Left cardiac atrium (tissue), 4 donors: ENCODE measurements around the gene CLASRP. TPM values are rescaled to one million over a fixed set of nuclear protein-coding genes. Genes with fewer than 3 reads are reported as not detected.
A peak's percentile ranks its signal among the peaks of the same experiment; 100 is the strongest.

ENCODE experiments used
- ATAC-seq, 2 donors: fragments of 200-7000 bp; cut with Tn5 transposase; one replicate each; pipeline ENCODE4 v1.9.1; 2020; ENCODE audit warnings: mild to moderate bottlenecking in 2 of 2, moderate library complexity in 2 of 2
- DNase-seq: peaks from one replicate; pipeline ENCODE4 v3.0.0-alpha.2; 2020
- intact Hi-C, 2 donors: fragments of 100-400 bp; cut with DNase I; formaldehyde crosslinking; loops; one replicate each; pipeline versions ENCODE4 v1.14.1 to v1.15.1; 2022 to 2023
- total RNA-seq, 2 donors: library from RNA; stranded (reverse); fragmentation: NEBNext Ultra II Directional; extraction: Animal tissue kit (Norgen Biotek cat#: 25700); gene quantifications; one replicate each; pipeline ENCODE4 v1.2.1, GENCODE V29; 2021
- donor health status: DM: no; HTN: yes; CAD: no.
- donor health status: DM: no; HTN: yes; CAD: no; lungs with severe emphysema.
- donor health status: DM: yes; HTN: yes; CAD: no.
- donor health status: Dilated cardiomyopathy.

The CLASRP gene
- total RNA-seq, 2 donors from 2014 or later: 34.0 to 47.7 TPM

DNA sequence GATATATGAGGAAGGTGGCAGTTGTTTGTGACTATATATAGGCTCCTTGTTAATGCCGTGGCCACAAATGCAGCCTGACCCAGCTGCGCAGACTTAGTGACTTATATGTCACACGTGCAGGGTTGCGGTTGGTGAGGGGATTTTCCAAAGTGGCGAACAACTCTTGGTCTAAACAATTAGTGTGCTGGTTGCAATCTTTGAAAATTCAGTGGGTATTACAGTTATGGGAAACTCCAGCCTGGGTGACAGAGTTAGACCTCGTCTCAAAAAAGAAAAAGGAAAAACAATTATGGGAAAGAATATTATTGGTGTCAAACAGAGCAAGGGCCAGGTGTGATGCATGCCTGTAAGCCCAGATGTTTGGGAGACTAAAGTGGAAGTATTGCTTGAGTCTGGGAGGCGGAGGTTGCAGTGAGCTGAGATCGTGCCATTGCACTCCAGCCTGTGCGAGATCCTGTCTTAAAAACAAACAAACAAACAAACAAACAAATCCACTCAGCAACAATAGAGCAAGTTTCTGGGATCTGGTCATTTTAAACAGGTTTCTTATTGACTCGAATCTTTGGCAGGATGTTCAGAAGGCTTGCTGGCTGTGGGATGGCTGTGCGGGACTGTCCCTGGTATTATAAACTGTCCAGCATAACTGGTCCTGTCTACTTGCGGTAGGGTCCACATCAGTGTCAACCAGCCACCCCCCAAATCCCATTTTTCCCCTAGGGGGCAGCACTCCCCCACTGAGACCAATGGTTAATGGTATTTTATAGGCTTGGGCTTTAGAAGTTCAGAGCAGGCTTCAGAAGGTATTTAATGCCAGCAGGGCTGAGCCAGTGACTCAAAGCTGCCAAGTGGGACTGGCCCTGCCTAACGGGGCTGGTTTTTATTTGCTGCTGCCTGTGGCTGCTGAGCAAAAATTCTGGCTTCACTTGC is 22.2 kb upstream of the CLASRP start:
- peak; percentile 49 for DNase-seq
- intact Hi-C loops: no loop called here
- peak; percentile 77 to 86 for ATAC-seq

DNA sequence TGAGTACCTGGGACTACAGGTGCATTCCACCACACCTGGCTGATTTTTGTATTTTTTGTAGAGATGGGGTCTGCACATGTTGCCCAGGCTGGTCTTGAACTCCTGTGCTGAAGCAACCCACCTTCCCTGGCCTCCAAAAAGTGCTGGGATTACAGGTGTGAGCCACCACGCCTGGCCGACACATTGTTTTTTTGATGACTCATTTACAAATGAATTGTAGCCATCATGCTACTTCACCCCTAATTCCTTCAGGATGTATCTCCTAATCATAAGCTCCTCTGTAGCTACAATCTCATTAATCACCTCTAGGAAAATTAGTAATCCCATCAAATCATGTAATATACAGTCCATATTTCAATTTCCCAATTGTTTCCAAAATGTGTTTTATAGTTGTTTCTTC is 19.7 kb upstream of the CLASRP start:
- intact Hi-C loops: no loop called here
- ATAC-seq: no peak

DNA sequence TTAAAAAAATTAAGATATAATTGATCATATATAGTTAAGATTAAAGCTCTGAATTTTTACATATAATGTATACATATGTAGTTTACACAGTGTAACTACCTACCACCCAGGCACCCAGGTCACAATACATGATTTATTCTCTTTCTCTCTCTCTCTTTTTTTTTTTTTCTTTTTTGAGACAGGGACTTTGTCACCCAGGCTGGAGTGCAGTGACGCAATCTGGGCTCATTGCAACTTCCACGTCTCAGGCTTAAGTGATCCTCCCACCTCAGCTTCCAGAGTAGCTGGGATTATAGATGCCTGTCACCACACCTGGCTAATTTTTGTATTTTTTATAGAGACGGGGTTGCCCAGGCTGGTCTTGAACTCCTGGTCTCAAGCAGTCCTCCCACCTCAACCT is 18.8 kb upstream of the CLASRP start:
- DNase-seq (no peak), ATAC-seq (no peak)
- intact Hi-C loops: no loop called here

More for the DNA sequence above, 19.7 kb upstream of the CLASRP start:
- no peak for DNase-seq

DNA sequence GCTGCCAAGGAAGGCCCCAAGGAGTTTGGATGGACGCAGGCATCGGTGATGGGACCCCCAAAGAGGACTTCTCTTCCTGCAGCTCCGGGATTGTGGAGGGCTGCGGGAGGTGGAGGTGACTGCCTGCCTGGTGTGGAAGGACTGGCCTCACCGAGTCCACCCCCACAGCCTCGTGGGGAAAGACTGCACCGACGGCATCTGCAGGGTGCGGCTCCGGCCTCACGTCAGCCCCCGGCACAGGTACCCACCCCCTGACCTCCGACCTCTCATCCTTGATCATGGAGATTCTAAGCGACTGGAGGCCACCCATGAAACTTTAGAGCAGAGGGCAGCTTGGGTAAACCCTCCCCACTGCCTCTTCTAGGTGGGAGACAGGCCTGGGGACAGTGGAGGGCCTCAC is 16.9 kb upstream of the CLASRP start:
- ATAC-seq: no peak

DNA sequence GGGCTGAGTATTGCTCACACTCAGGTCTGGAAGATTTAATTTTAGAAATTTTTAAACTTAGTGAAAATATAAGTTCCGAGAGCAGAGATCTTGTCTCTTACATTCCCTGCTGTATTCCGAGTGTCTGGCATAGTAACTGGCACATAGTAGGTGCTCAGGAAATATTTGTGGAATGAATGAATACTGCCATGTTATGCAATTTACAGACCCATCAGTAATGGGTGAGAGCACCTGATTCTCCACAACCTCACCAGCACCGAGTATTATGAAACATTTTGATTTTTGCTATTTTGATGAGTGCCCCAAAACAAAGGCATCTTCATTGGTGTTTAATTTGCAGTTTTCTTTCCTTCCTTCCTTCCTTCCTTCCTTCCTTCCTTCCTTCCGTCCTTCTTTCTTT is 15.8 kb upstream of the CLASRP start:
- intact Hi-C loops: no loop called here
- ATAC-seq (no peak), DNase-seq (no peak)

More for the DNA sequence above, 16.9 kb upstream of the CLASRP start:
- no peak for DNase-seq
- intact Hi-C loops: no loop called here

DNA sequence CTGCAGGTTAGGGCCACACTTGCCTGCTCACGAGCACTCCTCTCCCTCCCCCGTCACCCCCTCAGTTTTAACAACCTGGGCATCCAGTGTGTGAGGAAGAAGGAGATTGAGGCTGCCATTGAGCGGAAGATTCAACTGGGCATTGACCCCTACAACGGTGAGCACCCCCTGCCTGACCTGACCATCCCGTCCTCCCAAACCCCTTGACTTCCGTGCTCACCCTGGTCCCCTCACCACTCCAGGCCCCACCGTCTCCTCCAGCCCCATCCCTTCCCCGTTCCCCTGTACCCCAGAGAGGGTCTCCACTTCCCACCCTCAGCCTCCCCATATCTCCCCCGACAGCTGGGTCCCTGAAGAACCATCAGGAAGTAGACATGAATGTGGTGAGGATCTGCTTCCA is 13.6 kb upstream of the CLASRP start:
- intact Hi-C loops: no loop called here
- no peak for ATAC-seq
- DNase-seq: no peak

DNA sequence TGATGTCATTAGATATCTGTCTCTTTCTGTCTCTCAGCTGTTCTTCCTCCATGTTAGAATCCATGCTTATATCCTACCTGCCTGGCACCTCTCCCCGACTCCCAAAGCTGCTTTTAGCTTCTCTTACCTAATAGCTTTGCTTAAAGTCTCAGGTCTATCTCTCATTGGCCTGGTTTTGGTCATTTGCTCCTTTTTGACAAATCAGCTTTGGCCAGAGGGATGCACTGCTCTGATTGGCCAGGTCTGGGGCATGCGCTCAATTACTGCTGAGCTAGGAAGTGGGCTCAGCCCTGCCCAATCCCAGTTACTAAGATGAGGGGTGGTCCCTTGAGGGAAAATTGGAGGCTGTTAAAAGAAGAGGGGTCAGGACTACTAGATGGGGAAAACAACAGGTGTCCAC is 11.5 kb upstream of the CLASRP start:
- ATAC-seq (no peak), DNase-seq (no peak)
- intact Hi-C loops: no loop called here

DNA sequence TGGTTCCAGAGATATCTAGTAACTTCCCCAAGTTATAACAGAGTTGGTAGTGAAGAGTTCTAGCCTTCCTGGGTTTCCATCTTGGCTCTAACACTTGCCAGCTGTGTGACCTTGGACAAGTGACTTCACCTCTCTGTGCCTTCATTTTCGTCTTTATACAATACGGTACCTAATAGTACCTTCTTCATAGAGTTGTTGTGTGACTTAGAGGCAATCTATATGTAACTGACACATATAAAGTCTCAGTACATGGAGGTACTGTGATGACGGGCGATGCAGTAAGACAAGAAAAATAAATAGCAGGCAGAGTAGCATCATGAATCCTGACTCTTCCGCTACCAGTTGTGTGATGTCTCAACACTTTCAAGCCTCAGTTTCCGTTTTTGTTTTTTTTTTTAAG is 8.0 kb upstream of the CLASRP start:
- intact Hi-C loops: no loop called here
- DNase-seq: no peak
- ATAC-seq: no peak

DNA sequence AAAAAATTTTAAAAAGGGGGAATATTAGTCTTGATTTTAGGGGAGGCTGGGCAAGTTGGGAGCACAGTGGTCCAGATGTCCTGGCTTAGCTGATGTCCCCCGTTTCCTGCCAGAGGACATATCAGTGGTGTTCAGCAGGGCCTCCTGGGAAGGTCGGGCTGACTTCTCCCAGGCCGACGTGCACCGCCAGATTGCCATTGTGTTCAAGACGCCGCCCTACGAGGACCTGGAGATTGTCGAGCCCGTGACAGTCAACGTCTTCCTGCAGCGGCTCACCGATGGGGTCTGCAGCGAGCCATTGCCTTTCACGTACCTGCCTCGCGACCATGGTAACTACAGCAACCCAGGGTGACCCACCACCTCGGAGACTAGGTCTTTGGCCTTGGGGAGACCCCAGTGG is 6.4 kb upstream of the CLASRP start:
- DNase-seq (no peak), ATAC-seq (no peak)
- intact Hi-C loops: no loop called here

DNA sequence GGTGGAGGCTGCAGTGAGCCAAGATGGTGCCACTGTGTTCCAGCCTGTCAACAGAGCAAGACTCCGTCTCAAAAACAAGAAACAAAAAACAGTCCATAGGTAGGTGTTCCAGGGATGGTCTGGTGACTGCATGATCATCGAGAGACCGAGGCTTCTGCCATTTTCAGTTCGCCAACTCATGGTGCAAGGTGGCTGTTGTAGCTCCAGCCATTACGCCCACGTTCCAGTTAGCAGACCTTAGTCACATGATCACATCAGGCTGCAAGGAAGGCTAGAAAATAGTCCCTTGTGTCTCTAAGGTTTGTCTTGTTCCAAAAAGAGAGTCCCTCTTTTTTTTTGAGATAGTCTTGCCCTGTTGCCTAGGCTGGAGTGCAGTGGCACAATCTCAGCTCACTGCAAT is 3.1 kb upstream of the CLASRP start:
- intact Hi-C loops: no loop called here
- DNase-seq (no peak), ATAC-seq (no peak)

DNA sequence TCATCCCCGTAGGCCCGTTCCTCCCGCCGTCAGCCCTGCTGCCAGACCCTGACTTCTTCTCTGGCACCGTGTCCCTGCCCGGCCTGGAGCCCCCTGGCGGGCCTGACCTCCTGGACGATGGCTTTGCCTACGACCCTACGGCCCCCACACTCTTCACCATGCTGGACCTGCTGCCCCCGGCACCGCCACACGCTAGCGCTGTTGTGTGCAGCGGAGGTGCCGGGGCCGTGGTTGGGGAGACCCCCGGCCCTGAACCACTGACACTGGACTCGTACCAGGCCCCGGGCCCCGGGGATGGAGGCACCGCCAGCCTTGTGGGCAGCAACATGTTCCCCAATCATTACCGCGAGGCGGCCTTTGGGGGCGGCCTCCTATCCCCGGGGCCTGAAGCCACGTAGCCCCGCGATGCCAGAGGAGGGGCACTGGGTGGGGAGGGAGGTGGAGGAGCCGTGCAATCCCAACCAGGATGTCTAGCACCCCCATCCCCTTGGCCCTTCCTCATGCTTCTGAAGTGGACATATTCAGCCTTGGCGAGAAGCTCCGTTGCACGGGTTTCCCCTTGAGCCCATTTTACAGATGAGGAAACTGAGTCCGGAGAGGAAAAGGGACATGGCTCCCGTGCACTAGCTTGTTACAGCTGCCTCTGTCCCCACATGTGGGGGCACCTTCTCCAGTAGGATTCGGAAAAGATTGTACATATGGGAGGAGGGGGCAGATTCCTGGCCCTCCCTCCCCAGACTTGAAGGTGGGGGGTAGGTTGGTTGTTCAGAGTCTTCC is 1.3 kb upstream of the CLASRP start:
- intact Hi-C loops: no loop called here
- DNase-seq: peak; percentile 35
- ATAC-seq: no peak

DNA sequence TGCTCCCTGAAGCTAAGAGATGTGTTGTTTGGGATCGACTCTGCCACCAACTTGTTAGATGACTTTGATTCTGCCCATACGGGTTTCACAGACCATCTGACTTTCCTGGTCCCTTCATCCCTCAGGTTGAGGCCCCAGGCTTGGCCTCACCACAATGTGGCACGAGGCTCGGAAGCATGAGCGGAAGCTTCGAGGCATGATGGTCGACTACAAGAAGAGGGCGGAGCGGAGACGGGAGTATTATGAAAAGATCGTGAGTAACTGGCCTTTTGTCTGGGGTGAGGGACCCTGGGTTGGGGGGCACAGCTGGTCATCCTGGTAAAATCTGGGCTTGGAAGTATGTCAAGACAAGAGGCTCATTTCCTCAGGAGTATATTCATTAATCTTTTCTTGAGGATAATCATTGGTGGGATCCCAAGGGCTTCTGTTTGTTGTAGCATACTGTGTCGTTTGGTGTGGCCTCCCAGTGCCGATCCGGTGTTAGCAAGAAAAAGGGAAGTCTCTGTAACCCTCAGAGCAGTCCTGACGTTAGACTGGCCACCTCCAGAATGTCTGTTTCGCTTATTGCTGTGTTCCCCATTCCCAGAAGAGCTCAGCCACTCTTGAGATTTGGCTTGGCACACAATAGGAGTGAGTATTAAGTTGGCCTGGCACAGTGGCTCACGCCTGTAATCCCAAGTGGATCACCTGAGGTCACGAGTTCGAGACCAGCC is 1.4 kb downstream of the CLASRP start:
- intact Hi-C loops: no loop called here
- DNase-seq: no peak
- no peak for ATAC-seq

DNA sequence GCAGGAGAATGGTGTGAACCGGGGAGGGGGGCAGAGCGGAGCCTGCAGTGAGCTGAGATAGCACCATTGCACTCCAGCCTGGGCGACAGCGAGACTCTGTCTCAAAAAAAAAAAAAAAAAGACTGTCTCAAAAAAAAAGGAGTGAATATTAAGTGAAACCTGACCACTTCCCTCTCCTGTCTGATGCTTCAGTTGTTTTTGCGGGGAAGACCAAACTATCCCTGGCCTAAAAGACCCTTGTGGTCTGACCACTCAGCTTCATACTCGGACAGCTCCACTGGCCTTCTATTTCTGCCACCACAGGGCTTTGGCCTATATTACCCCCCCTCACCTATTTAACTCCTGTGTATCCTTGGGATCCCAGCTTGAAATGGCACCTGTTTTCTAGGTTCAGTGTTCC is 2.3 kb downstream of the CLASRP start:
- ATAC-seq (no peak), DNase-seq (no peak)
- intact Hi-C loops: no loop called here

DNA sequence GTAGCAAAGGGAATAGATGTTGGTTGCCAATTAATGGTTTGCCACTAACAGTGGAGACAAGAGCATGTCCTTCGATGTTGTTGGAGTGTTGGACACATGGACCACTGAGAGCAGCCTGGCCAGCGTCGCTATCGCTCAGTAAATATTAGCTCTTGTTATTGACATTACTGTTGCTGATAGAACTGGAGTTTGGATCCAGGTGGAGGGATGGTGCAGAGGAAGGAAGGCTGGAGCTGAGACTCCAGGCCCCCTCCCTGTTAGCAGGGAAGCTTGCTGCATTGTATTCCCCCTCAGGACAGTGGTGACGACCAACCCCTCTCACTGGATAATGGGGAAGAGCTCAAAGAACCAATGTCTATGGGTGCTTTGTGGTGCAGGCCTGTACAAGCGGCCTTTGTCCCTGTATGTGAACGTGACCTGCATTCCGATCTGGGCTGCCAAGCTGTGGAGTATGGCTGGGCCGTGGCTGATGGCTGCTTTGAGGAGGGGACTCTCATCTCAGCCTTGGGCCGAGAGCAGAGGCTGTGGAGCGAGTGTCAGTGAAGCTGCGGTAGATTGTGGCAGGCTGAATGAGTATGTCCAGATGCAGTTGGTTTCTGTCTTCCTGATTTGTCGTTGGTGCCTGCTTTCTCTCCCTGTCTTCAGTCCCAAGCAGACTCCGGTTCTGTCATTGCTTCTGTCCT is 7.0 kb downstream of the CLASRP start:
- intact Hi-C loops: no loop called here
- ATAC-seq (no peak), DNase-seq (no peak)

DNA sequence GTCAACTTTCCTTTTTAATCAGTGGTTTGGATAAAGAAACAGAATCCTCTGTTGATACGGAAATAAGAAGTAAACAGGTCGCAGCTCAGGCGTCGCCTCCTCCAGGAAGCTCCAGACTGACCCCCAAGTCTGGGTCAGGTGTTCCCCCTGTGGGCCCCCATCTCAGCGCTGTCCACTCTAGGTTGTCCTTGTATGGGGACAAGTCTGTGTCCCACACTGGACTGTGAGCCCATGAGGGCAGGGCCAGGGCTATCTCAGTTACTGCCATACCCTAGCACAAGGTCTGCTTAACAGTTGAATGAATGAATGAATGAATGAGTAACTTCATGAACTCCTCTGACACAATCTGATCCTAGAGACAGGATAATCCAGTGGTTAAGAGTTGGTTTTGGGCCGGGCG is 7.5 kb downstream of the CLASRP start:
- intact Hi-C loops: no loop called here
- DNase-seq (no peak), ATAC-seq (no peak)

DNA sequence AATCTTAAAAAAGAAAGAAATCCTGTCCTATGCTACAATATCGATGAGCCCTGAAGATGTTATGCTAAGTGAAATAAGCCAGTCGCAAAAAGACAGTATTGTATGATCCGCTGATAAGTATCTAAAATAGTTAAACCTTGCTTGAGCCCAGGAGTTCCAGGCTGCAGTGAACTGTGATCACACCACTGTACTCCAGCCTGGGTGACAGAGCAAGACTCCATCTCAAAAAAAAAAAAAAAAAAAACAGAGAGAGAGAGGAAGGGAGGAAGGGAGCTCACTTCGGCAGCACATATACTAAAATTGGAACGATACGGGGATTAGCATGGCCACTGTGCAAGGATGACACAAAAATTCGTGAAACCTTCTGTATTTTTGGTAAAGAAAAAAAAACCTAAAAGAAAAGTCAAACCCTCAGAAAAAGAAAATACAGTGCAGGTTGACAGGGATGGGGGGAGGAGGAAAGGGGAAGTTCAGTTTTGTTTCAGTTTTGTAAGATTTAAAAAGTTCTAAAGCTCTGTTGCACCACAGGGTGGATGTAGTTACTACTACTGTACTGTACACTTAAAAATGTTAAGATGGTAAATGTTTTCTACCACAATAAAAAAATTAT is 8.4 kb downstream of the CLASRP start:
- ATAC-seq (no peak), DNase-seq (no peak)
- intact Hi-C loops: no loop called here

DNA sequence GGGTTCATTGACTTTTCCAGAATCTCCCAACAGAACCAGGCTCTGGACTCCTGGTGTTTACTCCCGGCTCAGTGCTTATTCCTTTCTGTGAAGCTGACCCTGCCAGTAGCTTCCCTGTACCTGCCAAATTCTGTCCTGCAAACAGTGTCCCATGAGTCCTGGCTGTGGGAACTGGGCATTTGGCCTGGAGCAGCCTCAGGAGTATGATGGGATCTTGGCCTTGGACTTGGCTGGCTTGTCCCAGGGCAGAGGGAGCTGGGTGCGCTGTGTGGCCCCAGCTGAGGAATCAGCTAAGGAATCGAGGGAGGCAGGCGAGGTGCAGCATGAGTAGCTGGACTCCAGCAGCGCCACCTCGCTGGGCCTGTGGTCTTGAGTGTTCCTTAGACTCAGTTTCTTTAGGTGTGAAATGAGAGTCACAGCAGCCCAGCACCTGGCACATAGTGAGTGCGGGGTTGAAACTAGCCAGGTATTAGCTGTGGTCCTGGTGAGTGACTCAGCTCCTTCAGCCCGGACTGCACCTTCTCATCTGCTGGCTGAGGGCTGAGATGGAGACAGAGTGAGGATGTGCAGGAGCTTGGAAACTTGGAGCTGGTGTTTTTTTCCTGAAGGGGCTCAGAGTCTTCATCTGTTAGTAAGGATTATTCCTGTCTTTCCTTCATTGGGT is 10.4 kb downstream of the CLASRP start:
- peak; percentile 51 to 80 for ATAC-seq
- intact Hi-C loops: no loop called here
- no peak for DNase-seq

DNA sequence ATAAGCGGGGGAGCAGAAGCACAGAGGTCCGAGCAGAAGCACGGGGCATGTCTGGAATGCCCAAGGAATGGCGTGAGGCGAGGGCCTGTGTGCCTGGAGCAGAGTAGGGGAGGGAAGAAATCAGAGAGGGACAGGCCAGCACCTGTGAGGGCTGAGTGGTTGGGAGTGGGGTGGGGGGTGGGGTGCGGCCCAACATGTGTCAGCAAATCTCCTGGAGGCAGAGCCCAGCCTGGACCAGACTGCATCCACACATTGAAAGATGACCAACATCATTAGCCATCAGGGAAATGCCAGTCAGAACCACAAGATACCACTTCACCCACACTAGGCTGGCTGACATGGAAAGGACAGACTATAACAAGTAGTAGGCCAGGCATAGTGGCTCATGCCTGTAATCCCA is 11.2 kb downstream of the CLASRP start:
- no peak for DNase-seq
- intact Hi-C loops: no loop called here
- ATAC-seq: no peak
